Endothelial cell of umbilical vein (primary cell): ENCODE data around the gene FNDC3A.

Experiments used
- EZH2 ChIP-seq: IDR thresholded peaks from 2 replicates; pipeline ENCODE4 v1.6.1; 2012; ENCODE audit warnings: borderline replicate concordance, low read depth, mild to moderate bottlenecking, moderate library complexity, low read length, inconsistent platforms; ENCODE audit not compliant: severe bottlenecking
- POLR2A ChIP-seq: IDR thresholded peaks from 2 replicates; pipeline ENCODE4 v1.6.1; 2012; ENCODE audit warnings: low read depth, mild to moderate bottlenecking, control low read depth, low read length
- POLR2AphosphoS5 ChIP-seq: IDR thresholded peaks from 2 replicates; pipeline ENCODE4 v1.6.1; 2012; ENCODE audit warnings: low read depth, mild to moderate bottlenecking, control low read depth, low read length, moderate library complexity; ENCODE audit not compliant: insufficient read depth
- TF ChIP-seq, protein P1 (sequence below), 2 donors: IDR thresholded peaks; 1 replicate in 1 of 2; 2 replicates in 1 of 2; pipeline ENCODE4 v1.5.1; 2011; ENCODE audit warnings: low read length in 2 of 2, mild to moderate bottlenecking in 2 of 2, moderate library complexity in 2 of 2, control low read depth in 1 of 2, inconsistent platforms in 1 of 2, low read depth in 1 of 2; ENCODE audit not compliant: insufficient read depth in 1 of 2; ENCODE audit errors: extremely low read depth in 1 of 2

GRCh38 chr13:48928757-48929430 lies 46.8 kb upstream of the FNDC3A start:
- TF ChIP-seq POLR2A (no peak), EZH2 (no peak), POLR2AphosphoS5 (no peak)
- TF ChIP-seq, protein P1, sequence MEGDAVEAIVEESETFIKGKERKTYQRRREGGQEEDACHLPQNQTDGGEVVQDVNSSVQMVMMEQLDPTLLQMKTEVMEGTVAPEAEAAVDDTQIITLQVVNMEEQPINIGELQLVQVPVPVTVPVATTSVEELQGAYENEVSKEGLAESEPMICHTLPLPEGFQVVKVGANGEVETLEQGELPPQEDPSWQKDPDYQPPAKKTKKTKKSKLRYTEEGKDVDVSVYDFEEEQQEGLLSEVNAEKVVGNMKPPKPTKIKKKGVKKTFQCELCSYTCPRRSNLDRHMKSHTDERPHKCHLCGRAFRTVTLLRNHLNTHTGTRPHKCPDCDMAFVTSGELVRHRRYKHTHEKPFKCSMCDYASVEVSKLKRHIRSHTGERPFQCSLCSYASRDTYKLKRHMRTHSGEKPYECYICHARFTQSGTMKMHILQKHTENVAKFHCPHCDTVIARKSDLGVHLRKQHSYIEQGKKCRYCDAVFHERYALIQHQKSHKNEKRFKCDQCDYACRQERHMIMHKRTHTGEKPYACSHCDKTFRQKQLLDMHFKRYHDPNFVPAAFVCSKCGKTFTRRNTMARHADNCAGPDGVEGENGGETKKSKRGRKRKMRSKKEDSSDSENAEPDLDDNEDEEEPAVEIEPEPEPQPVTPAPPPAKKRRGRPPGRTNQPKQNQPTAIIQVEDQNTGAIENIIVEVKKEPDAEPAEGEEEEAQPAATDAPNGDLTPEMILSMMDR (IDR thresholded peaks at IDR 0.05; ENCODE audit: extremely low read depth in 1 of 2, insufficient read depth in 1 of 2, low read depth in 1 of 2, low read length in 2 of 2) = no peak
